ENCODE data around the gene AKAP6.

AKAP6 gene

GRCh38 chr14:32633224-32633859 lies 304.2 kb downstream of the AKAP6 start:
- Histone ChIP-seq H3K9me3 (ENCODE audit: control insufficient read depth in 1 of 2, low read length in 2 of 2) (no peaks in the 10 kb centered on the region), H3K36me3 (ENCODE audit: control insufficient read depth in 1 of 2, insufficient read depth in 2 of 2, low read length in 2 of 2) (no peaks in the 10 kb centered on the region), H3K27ac (ENCODE audit: low read length) (no peak overlapping the region), H3K4me1 (ENCODE audit: control insufficient read depth in 1 of 2, insufficient read depth in 2 of 2, low read length in 2 of 2) (peaks cover 0 to 5% of the 10 kb centered on the region in 2 donors), H3K27me3 (ENCODE audit: low read depth, low read length) (no peaks in the 10 kb centered on the region), H3K4me3 (ENCODE audit: low read depth in 1 of 2, low read length in 2 of 2) (no peak overlapping the region)

- Histone ChIP-seq H3K27me3 (ENCODE audit: low read depth, low read length) (no peaks in the 10 kb centered on the region), H3K4me3 (ENCODE audit: low read depth in 1 of 2, low read length in 2 of 2) (no peak overlapping the region), H3K36me3 (ENCODE audit: control insufficient read depth in 1 of 2, insufficient read depth in 2 of 2, low read length in 2 of 2) (no peaks in the 10 kb centered on the region), H3K9me3 (ENCODE audit: control insufficient read depth in 1 of 2, low read length in 2 of 2) (no peaks in the 10 kb centered on the region), H3K27ac (ENCODE audit: low read length) (no peak overlapping the region), H3K4me1 (ENCODE audit: control insufficient read depth in 1 of 2, insufficient read depth in 2 of 2, low read length in 2 of 2) (peaks cover 0 to 5% of the 10 kb centered on the region in 2 donors)
These were observed 304.8 kb downstream of the AKAP6 start for GRCh38 chr14:32633930-32634329.

GRCh38 chr14:32635061-32635719 lies 306.1 kb downstream of the AKAP6 start:
- peaks cover 0 to 5% of the 10 kb centered on the region in 2 donors for H3K4me1 ChIP-seq (ENCODE audit: control insufficient read depth in 1 of 2, insufficient read depth in 2 of 2, low read length in 2 of 2)
- no peaks in the 10 kb centered on the region for H3K36me3 ChIP-seq (ENCODE audit: control insufficient read depth in 1 of 2, insufficient read depth in 2 of 2, low read length in 2 of 2)
- H3K4me3 ChIP-seq (ENCODE audit: low read depth in 1 of 2, low read length in 2 of 2): peak overlapping the region; percentile 40 to 46
- H3K27ac ChIP-seq (ENCODE audit: low read length): peak overlapping the region; percentile 50
- no peaks in the 10 kb centered on the region for H3K9me3 ChIP-seq (ENCODE audit: control insufficient read depth in 1 of 2, low read length in 2 of 2)
- H3K27me3 ChIP-seq (ENCODE audit: low read depth, low read length): no peaks in the 10 kb centered on the region

- Histone ChIP-seq H3K36me3 (ENCODE audit: control insufficient read depth in 1 of 2, insufficient read depth in 2 of 2, low read length in 2 of 2) (no peaks in the 10 kb centered on the region), H3K4me1 (ENCODE audit: control insufficient read depth in 1 of 2, insufficient read depth in 2 of 2, low read length in 2 of 2) (peaks cover 0 to 5% of the 10 kb centered on the region in 2 donors), H3K27me3 (ENCODE audit: low read depth, low read length) (no peaks in the 10 kb centered on the region), H3K27ac (ENCODE audit: low read length) (no peak overlapping the region), H3K9me3 (ENCODE audit: control insufficient read depth in 1 of 2, low read length in 2 of 2) (no peaks in the 10 kb centered on the region), H3K4me3 (ENCODE audit: low read depth in 1 of 2, low read length in 2 of 2) (no peak overlapping the region)
These were observed 308.5 kb downstream of the AKAP6 start for GRCh38 chr14:32637582-32637981.

GRCh38 chr14:32639208-32639607 lies 310.1 kb downstream of the AKAP6 start:
- Histone ChIP-seq H3K4me1 (ENCODE audit: control insufficient read depth in 1 of 2, insufficient read depth in 2 of 2, low read length in 2 of 2) (peaks cover 0 to 5% of the 10 kb centered on the region in 2 donors), H3K4me3 (ENCODE audit: low read depth in 1 of 2, low read length in 2 of 2) (no peak overlapping the region), H3K27ac (ENCODE audit: low read length) (no peak overlapping the region), H3K36me3 (ENCODE audit: control insufficient read depth in 1 of 2, insufficient read depth in 2 of 2, low read length in 2 of 2) (no peaks in the 10 kb centered on the region), H3K27me3 (ENCODE audit: low read depth, low read length) (no peaks in the 10 kb centered on the region), H3K9me3 (ENCODE audit: control insufficient read depth in 1 of 2, low read length in 2 of 2) (no peaks in the 10 kb centered on the region)

GRCh38 chr14:32645551-32645950 lies 316.5 kb downstream of the AKAP6 start:
- Histone ChIP-seq H3K27me3 (ENCODE audit: low read depth, low read length) (no peaks in the 10 kb centered on the region), H3K27ac (ENCODE audit: low read length) (no peak overlapping the region), H3K9me3 (ENCODE audit: control insufficient read depth in 1 of 2, low read length in 2 of 2) (no peaks in the 10 kb centered on the region), H3K36me3 (ENCODE audit: control insufficient read depth in 1 of 2, insufficient read depth in 2 of 2, low read length in 2 of 2) (no peaks in the 10 kb centered on the region), H3K4me3 (ENCODE audit: low read depth in 1 of 2, low read length in 2 of 2) (no peak overlapping the region), H3K4me1 (ENCODE audit: control insufficient read depth in 1 of 2, insufficient read depth in 2 of 2, low read length in 2 of 2) (peaks cover 0 to 5% of the 10 kb centered on the region in 2 donors)

GRCh38 chr14:32648434-32648833 lies 319.3 kb downstream of the AKAP6 start:
- peaks cover 0 to 5% of the 10 kb centered on the region in 2 donors for H3K4me1 ChIP-seq (ENCODE audit: control insufficient read depth in 1 of 2, insufficient read depth in 2 of 2, low read length in 2 of 2)
- H3K27ac ChIP-seq (ENCODE audit: low read length): no peak overlapping the region
- H3K9me3 ChIP-seq (ENCODE audit: control insufficient read depth in 1 of 2, low read length in 2 of 2): no peaks in the 10 kb centered on the region
- H3K4me3 ChIP-seq (ENCODE audit: low read depth in 1 of 2, low read length in 2 of 2): no peak overlapping the region
- no peaks in the 10 kb centered on the region for H3K27me3 ChIP-seq (ENCODE audit: low read depth, low read length)
- no peaks in the 10 kb centered on the region for H3K36me3 ChIP-seq (ENCODE audit: control insufficient read depth in 1 of 2, insufficient read depth in 2 of 2, low read length in 2 of 2)

- no peaks in the 10 kb centered on the region for H3K9me3 ChIP-seq (ENCODE audit: control insufficient read depth in 1 of 2, low read length in 2 of 2)
- H3K4me3 ChIP-seq (ENCODE audit: low read depth in 1 of 2, low read length in 2 of 2): no peak overlapping the region
These were observed 320.9 kb downstream of the AKAP6 start for GRCh38 chr14:32650030-32650429.

GRCh38 chr14:32650665-32651064 lies 321.6 kb downstream of the AKAP6 start:
- Histone ChIP-seq H3K27ac (ENCODE audit: low read length) (no peak overlapping the region), H3K27me3 (ENCODE audit: low read depth, low read length) (no peaks in the 10 kb centered on the region), H3K4me1 (ENCODE audit: control insufficient read depth in 1 of 2, insufficient read depth in 2 of 2, low read length in 2 of 2) (peaks cover 0 to 5% of the 10 kb centered on the region in 2 donors), H3K36me3 (ENCODE audit: control insufficient read depth in 1 of 2, insufficient read depth in 2 of 2, low read length in 2 of 2) (no peaks in the 10 kb centered on the region), H3K4me3 (ENCODE audit: low read depth in 1 of 2, low read length in 2 of 2) (no peak overlapping the region), H3K9me3 (ENCODE audit: control insufficient read depth in 1 of 2, low read length in 2 of 2) (no peaks in the 10 kb centered on the region)

More at GRCh38 chr14:32650030-32650429, 320.9 kb downstream of the AKAP6 start:
- Histone ChIP-seq H3K27me3 (ENCODE audit: low read depth, low read length) (no peaks in the 10 kb centered on the region), H3K27ac (ENCODE audit: low read length) (no peak overlapping the region), H3K36me3 (ENCODE audit: control insufficient read depth in 1 of 2, insufficient read depth in 2 of 2, low read length in 2 of 2) (no peaks in the 10 kb centered on the region), H3K4me1 (ENCODE audit: control insufficient read depth in 1 of 2, insufficient read depth in 2 of 2, low read length in 2 of 2) (peaks cover 0 to 5% of the 10 kb centered on the region in 2 donors)

- Histone ChIP-seq H3K4me3 (ENCODE audit: low read depth in 1 of 2, low read length in 2 of 2) (no peak overlapping the region), H3K36me3 (ENCODE audit: control insufficient read depth in 1 of 2, insufficient read depth in 2 of 2, low read length in 2 of 2) (no peaks in the 10 kb centered on the region), H3K9me3 (ENCODE audit: control insufficient read depth in 1 of 2, low read length in 2 of 2) (no peaks in the 10 kb centered on the region), H3K27ac (ENCODE audit: low read length) (no peak overlapping the region), H3K4me1 (ENCODE audit: control insufficient read depth in 1 of 2, insufficient read depth in 2 of 2, low read length in 2 of 2) (peaks cover 0 to 4% of the 10 kb centered on the region in 2 donors), H3K27me3 (ENCODE audit: low read depth, low read length) (no peaks in the 10 kb centered on the region)
These were observed 325.0 kb downstream of the AKAP6 start for GRCh38 chr14:32654106-32654505.

GRCh38 chr14:32656601-32657000 lies 327.5 kb downstream of the AKAP6 start:
- Histone ChIP-seq H3K9me3 (ENCODE audit: control insufficient read depth in 1 of 2, low read length in 2 of 2) (no peaks in the 10 kb centered on the region), H3K4me3 (ENCODE audit: low read depth in 1 of 2, low read length in 2 of 2) (no peak overlapping the region), H3K4me1 (ENCODE audit: control insufficient read depth in 1 of 2, insufficient read depth in 2 of 2, low read length in 2 of 2) (peaks cover 0 to 4% of the 10 kb centered on the region in 2 donors), H3K27ac (ENCODE audit: low read length) (no peak overlapping the region), H3K27me3 (ENCODE audit: low read depth, low read length) (no peaks in the 10 kb centered on the region), H3K36me3 (ENCODE audit: control insufficient read depth in 1 of 2, insufficient read depth in 2 of 2, low read length in 2 of 2) (no peaks in the 10 kb centered on the region)
